ENCODE measurements around the gene COX6A2.
"Not testable (repeated sequence)": the region's sequence is repeated elsewhere in the genome, so short reads cannot be mapped to it uniquely, and the experiment has no call there.

COX6A2 gene

GRCh38 chr16:31461921-31462804, 34.0 kb upstream of the COX6A2 start:
- DNase-seq = no peak

- DNase-seq = no peak
Observed at GRCh38 chr16:31461201-31461920, 33.2 kb upstream of the COX6A2 start.

DNA sequence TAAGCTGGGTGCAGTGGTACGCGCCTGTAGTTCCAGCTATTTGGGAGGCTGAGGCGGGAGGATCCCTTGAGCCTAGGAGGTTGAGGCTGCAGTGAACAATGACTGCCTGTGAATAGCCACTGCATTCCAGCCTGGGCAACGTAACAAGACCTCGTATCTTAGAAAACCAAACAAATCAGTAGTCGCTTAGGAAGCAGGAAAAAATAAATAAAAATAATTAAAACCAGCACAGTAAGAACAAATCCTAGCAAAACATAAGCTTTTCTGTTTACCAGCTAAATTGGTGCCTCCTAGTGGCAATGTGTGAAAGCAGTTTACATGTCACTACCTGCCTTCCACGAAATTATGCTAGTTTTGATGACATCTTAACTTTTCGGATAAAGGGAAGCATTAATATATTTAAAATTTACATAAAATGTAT, 32.4 kb upstream of the COX6A2 start:
- DNase-seq = no peak

- DNase-seq = peak; percentile 100
Observed at GRCh38 chr16:31459687-31460581, 31.8 kb upstream of the COX6A2 start.

GRCh38 chr16:31458844-31459686, 30.9 kb upstream of the COX6A2 start, which contains the start of gene ARMC5:
ARMC5 (plus strand) TSS chr16:31459501; CDS start chr16:31459525, 24 bp downstream.
- peak; percentile 96 to 97 for DNase-seq

GRCh38 chr16:31458073-31458843, 30.1 kb upstream of the COX6A2 start:
- peak; percentile 39 to 48 for DNase-seq

DNA sequence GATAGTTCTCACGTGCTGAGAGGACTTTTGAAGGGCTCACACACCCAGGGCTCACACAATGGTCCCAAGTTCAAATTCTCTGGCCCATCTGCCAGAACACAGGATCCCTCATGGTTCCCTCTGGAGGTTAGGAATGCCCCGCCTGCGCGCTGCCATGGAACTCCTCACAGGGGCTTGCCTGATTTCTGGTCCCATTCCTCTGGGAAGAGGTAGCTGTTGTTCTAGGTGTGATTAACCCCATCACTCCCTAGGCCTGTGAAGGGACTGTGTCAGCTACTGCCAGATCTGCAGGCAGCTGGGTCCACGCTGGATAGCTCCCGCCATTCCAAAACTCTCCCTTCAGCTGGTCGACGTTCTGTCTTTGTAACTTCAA, 28.8 kb upstream of the COX6A2 start:
- DNase-seq = no peak

GRCh38 chr16:31455601-31456314, 27.6 kb upstream of the COX6A2 start:
- peak; percentile 22 for DNase-seq

DNA sequence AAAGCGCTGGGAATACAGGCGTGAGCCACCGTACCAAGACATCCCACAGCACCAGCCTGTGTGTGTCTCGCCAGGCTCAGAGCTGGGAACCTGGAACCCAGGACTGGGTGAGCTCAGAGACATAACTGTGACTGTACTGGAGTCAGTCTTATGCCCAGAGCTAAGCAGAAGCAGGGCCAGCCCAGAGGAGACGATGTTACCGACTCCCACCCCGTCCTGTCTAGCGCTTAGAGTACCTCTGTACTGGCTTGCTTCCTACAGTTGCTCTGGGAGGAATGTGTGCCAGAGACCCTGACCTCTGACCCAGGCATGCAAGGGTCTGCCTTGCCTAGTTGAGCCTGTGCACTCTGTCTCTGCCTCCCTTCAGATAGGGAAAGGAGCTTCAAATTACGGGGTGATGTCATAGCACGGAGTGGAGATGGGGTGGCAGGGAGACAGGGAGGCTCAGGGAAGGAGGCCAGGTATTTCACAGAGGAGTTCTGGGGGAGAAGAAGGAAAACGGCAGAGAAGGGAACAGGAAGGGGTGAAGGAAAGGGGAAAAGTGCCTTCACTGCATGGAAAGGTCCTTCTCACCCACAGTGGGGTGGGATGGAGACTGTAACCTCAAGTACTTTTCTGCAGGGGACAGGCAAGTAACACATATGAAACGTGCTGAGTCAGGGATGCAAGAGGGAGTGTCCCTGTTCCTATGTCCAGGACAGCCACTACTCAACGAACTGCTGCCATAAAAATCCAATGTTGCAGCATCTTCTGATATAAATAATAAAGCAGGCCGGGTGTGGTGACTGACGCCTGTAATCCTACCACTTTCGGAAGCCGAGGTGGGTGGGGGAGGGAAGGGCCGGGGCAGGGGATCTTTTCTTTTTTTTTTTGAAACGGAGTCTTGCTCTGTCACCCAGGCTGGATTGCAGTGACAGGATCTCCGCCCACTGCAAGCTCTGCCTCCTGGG, 25.4 kb upstream of the COX6A2 start:
- no peak for DNase-seq

DNA sequence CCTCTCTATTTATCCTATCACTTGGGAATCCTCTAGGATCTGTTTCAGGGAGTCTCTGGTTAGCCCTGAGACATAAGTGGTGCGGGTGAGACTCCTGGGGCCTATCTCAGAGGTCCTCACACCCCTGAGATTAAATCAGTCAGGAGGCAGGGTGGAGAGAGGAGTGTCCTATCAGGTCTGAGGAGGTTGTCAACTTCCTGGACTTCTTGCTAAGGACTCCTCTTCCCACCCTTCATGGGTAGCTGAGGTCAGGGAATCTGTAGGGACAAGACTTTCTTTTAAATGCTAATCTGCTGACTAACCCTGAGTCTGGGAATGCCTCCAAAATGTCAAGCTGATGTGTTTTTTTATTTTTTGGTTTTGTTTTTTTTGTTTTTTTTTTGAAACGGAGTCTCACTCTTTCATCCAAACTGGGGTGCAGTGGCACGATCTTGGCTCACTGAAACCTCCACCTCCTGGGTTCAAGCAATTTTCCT, 24.5 kb upstream of the COX6A2 start:
- DNase-seq = no peak

- DNase-seq = no peak
Observed at GRCh38 chr16:31451681-31452351, 23.7 kb upstream of the COX6A2 start.

DNA sequence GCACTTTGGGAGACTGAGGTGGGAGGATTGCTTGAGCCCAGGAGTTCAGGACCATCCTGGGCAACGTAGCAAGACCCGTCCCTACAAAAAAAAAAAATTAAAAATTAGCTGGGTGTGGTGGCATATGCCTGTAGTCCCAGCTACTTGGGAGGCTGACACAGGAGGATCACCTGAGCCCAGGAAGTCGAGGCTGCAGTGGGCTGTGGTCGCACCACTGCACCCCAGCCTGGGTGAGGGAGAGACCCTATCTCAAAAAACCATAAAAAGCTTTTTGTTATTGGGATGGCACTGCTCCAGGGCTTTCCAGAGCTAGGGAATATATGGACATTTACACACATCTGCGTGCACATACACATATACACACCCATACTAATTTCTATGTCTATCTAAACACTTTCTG, 23.0 kb upstream of the COX6A2 start:
- no peak for DNase-seq

- not testable (repeated sequence) for DNase-seq
Observed at GRCh38 chr16:31445931-31446330, 17.8 kb upstream of the COX6A2 start.

- no peak for DNase-seq
Observed at GRCh38 chr16:31441956-31442355, 13.8 kb upstream of the COX6A2 start.

GRCh38 chr16:31440516-31441184, 12.5 kb upstream of the COX6A2 start:
- no peak for DNase-seq

GRCh38 chr16:31439519-31439918, 11.4 kb upstream of the COX6A2 start:
- no peak for DNase-seq

DNA sequence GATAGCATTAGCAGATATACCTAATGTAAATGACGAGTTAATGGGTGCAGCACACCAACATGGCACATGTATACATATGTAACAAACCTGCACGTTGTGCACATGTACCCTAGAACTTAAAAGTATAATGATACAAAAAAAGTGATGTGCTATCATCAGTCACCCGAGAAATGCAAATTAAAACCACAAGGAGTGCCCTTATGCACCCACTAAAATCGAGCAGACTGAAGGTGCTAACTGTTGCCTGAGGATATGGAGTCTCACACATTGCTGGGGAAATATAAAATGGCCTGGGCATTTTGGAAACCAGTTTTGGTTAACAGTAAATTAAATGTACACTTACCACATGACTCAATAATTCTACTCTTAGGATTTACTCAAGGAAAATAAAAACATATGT, 10.9 kb upstream of the COX6A2 start:
- DNase-seq = not testable (repeated sequence)

- DNase-seq = no peak
Observed at GRCh38 chr16:31438414-31438813, 10.3 kb upstream of the COX6A2 start.
